ENCODE measurements around the gene SMTNL2.

- TF ChIP-seq CTCF (IDR thresholded peaks at IDR 0.05) (no peak), POLR2A (IDR thresholded peaks at IDR 0.05) (no peak)
Observed at GRCh38 chr17:4610656-4611055, 26.3 kb downstream of the SMTNL2 start.
